GM12891 (cell line): Measurements from ENCODE around the gene GNAO1.

Source experiments
- PAX5 ChIP-seq: IDR thresholded peaks from 2 replicates; pipeline ENCODE4 v1.6.1; 2011; ENCODE audit warnings: low read length, moderate library complexity, mild to moderate bottlenecking; ENCODE audit not compliant: insufficient read depth, severe bottlenecking
- POLR2A ChIP-seq: IDR thresholded peaks from 2 replicates; pipeline ENCODE4 v1.6.1; 2011; ENCODE audit warnings: low read depth, low read length, control low read depth
- POLR2AphosphoS5 ChIP-seq: IDR thresholded peaks from 2 replicates; pipeline ENCODE4 v1.6.1; 2011; ENCODE audit warnings: low read depth, low read length, control low read depth
- TAF1 ChIP-seq: IDR thresholded peaks from 2 replicates; pipeline ENCODE4 v1.6.1; 2011; ENCODE audit warnings: low read depth, low read length, control low read depth

DNA sequence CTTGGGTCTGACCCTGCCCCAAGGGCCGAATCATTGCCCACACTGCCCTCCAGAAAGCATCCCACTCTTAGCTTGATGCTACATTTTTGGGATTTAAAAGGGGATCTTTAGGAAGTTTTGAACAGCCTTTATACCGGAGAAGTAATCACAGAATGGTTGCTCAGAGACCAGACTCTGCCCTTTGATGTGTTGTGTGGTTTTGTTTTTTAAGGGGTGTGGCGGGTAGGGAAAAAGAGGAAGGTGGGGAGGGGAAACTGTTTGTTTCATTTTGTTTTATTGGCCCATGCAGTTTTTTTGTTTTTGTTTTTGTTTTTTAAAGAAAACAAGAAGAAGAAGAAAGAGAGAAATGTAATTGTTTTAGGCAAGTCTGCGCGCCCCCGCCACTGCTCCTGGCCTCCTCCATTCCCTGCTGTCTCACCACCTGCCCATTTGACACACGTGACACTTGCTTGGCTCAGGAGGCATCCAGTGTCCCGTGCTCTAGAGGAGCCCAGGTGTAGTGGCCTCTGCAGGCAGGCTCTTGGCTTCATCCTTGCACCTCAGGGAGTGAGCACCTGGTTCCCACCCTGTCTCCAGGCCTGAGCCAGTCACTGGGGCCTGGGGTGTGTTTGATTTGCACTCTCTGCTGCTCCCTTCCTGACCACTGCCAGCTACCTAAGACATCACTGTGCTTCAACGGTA lies 35.7 kb downstream of the GNAO1 start:
- TF ChIP-seq POLR2A (no peak), POLR2AphosphoS5 (no peak), TAF1 (no peak), PAX5 (no peak)
